GM18873 (cell line): Measurements from ENCODE around the gene MRPS24.
"Not testable (repeated sequence)": the region's sequence is repeated elsewhere in the genome, so short reads cannot be mapped to it uniquely, and the experiment has no call there.

ENCODE experiments used
- ATAC-seq: cut with Tn5 transposase; IDR thresholded peaks from one replicate; pipeline ENCODE4 v1.9.1; 2021; ENCODE audit warnings: mild to moderate bottlenecking, moderate library complexity, moderate number of reproducible peaks; ENCODE audit not compliant: unreplicated experiment, low FRiP score

MRPS24 gene

GRCh38 chr7:43869006-43869866 lies at the start of gene MRPS24:
TSS of gene MRPS24 (minus strand) at chr7:43869517. CDS start at chr7:43869495, 22 bp downstream.
- ATAC-seq = peak; percentile 81

- no peak for ATAC-seq
Observed at GRCh38 chr7:43915907-43916306, 46.6 kb upstream of the MRPS24 start.

- no peak for ATAC-seq
Observed at GRCh38 chr7:43914795-43915194, 45.5 kb upstream of the MRPS24 start.

DNA sequence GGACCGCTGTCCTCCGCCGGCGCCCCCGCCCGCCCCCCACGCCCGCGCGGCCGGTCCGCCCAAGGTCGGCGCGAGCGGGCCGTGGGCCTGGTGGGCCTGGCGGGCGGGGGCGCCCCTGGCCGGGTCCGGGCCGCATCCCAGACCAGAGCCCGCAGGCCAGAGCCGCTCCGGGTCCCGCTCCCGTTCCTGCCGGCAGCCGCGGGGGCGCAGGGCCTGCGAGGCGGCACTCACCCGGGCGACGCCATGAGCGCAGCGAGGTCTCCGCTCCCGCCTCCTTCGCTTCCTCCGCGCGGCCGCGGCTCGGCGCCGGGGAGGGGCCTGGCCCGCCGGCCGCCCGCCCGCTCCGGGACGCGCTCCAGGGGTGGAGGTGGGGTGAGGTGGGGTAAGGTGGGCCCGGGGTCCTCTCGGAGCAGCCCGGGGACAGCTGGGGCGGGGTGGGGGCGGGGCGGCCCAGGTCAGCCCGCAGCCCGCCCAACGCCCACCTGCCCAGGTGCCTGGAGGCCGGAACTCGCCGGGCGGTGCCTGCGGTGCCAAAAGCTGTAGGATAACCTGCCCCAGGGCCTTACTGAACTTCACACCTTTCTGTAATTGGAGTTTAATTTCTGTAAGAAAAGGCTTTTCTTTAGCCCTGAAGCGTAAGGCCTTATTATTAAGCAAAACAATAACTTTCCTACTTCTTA lies 37.2 kb upstream of the MRPS24 start, which contains the start of gene URGCP:
TSS of gene URGCP (minus strand) at position 266 of the 680 bp plus-strand sequence. CDS start at position 245, 21 bp downstream.
- no peak for ATAC-seq

- no peak for ATAC-seq
Observed at GRCh38 chr7:43905956-43906330, 36.6 kb upstream of the MRPS24 start.

GRCh38 chr7:43905209-43905946 lies 36.1 kb upstream of the MRPS24 start:
- no peak for ATAC-seq

- ATAC-seq = no peak
Observed at GRCh38 chr7:43904533-43905208, 35.4 kb upstream of the MRPS24 start.

- no peak for ATAC-seq
Observed at GRCh38 chr7:43902542-43903054, 33.3 kb upstream of the MRPS24 start.

DNA sequence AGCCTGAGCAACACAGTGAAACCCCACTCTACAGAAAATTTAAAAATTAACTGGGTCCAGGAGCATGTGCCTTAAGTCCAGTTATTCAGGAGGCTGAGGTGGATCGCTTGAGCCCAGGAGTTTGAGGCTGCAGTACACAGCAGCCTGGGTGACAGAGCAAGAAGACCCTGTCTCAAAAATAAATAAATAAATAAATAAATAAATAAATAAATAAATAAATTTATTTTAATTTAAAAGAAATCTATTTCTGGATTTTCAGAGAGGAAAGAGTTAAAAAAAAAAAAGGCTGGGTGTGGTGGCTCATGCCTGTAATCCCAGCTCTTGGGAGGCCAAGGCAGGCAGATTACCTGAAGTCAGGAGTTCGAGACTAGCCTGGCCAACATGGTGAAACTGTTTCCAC lies 29.3 kb upstream of the MRPS24 start:
- ATAC-seq = not testable (repeated sequence)

- ATAC-seq = no peak
Observed at GRCh38 chr7:43895847-43896415, 26.6 kb upstream of the MRPS24 start.

DNA sequence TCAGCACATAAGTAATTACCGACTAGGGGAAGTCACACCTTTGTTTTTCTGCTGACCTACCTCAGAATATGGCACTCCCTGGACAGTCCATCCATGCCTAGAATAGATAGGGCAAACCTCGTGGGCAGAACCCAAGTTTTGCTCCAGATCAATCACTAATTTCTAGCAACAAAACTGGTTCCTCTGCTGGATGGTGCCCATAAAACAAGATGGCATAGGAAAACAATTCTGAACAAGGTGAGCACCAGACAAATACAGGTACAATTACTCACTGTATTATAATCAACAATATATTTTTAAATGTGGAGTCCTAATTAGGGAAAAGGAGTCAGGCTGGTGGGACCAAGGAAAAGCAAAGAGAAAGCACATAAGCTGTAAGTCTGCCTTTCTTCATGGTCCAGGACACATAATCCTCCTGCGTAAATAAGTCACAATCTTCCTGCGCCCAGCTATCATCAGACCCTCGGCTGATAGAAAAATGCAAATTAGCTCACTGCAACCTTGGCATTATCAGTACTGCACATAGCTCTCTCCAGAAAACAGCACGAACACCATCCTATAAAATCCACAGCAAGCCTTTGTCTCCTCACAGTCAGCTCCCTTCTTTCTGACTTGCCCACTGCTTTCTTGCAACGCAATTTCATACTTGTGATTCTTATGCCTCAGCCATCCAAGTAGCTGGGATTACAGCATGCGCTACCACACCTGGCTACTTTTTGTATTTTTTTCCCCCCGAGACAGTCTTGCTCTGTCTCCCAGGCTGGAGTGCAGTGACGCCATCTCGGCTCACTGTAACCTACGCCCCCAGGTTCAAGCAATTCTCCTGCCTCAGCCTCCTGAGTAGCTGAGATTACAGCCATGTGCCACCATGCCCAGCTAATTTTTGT lies 22.0 kb upstream of the MRPS24 start:
- no peak for ATAC-seq

DNA sequence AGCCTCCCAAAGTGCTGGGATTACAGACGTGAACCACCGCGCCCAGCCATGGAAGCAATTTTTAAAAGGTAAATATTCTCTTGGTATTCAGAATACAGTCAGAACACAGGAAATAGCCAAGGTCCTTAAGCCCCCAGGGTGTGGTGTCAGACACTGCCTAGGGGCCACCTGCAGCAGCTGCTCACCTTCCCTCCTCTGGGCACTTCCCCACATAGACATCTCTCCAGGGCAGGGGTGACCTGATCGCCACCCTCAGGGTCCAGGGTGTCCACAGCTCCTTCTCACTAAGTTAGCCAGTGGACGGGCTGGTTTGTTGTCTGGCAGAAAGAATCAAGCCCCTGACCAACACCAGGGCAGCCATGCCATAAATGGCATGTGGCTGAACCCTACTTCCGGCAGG lies 21.2 kb upstream of the MRPS24 start:
- no peak for ATAC-seq

- ATAC-seq = no peak
Observed at GRCh38 chr7:43888993-43889945, 20.0 kb upstream of the MRPS24 start.

- no peak for ATAC-seq
Observed at GRCh38 chr7:43884617-43885016, 15.3 kb upstream of the MRPS24 start.

DNA sequence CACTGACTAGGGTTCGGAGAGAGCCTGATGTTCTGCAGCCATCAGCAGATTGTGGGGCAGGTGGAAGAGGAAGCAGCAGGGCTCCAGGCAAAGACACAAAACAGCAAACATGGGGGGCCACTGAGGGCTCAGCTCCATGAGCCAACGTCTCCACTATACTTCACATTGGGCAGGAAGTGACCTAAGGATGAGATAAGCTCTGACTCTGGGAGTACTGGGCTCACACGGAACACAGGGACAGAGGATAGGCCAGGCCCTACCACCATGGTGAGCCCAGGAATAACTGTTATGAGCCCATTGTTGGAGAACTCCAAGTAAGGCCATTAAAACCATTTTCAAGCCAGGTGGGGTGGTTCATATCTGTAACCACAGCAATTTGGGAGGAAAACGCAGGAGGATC lies 14.9 kb upstream of the MRPS24 start:
- ATAC-seq = no peak

- no peak for ATAC-seq
Observed at GRCh38 chr7:43880596-43880995, 11.3 kb upstream of the MRPS24 start.

DNA sequence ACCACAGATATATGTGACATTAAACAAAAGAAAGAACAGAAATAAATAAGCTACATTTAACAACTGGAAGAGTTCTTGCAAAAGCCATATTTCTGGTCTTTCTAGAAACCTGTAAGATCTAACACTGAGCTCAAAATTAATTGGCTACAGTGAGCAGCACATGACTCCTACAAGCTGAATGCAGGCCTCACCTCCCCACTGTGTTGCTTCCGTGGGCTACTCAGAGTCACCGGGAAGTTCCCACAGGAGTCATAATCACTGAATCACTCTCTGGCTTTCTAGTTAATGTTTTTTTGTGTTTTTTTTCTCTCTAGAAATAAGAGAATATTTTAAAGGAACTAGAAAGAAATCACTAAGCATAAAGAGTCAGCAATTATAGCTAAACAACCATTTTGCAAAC lies 10.2 kb upstream of the MRPS24 start:
- no peak for ATAC-seq

GRCh38 chr7:43878867-43879266 lies 9.6 kb upstream of the MRPS24 start:
- ATAC-seq = no peak
